ENCODE measurements around the gene ROR1. TPM values are rescaled to one million over a fixed set of nuclear protein-coding genes. Genes with fewer than 3 reads are reported as not detected.

ROR1 gene
- 8.1 and 10.0 TPM in 2 replicates for total RNA-seq (2012; rRNA removed)
- polyA plus RNA-seq (2012; rRNA removed) = 4.4 and 4.5 TPM in 2 replicates
- polyA plus RNA-seq (2012; cell fraction: cytosol; rRNA removed) = 1.6 and 3.2 TPM in 2 replicates
- 1.6 and 2.6 TPM in 2 replicates for polyA plus RNA-seq (2012; cell fraction: nucleus; rRNA removed; ENCODE audit: low replicate concordance)
- Bru-seq, nascent RNA = percentile 89 among the genes with signal in this experiment
- percentile 76 among the genes with signal in this experiment for BruChase-seq, experiment 1, labeled RNA remaining after a 6-hour chase
- BruChase-seq, experiment 2, labeled RNA remaining after a 2-hour chase = percentile 89 among the genes with signal in this experiment
- long read RNA-seq, full-length matches to known transcripts = 1 of 21 reads
- long read RNA-seq, partial matches to known transcripts = 16 of 21 reads
- long read RNA-seq, other reads (novel, unspliced or antisense) = 4 of 21 reads

- no peaks in the 10 kb centered on the region for H3K36me3 ChIP-seq (ENCODE audit: control insufficient read depth, insufficient read depth, low read length)
- peak within 1 kb of the TSS; percentile 79 for H3K27ac ChIP-seq (ENCODE audit: insufficient read depth, low read length)
- no peak within 1 kb of the TSS for H4K8ac ChIP-seq (ENCODE audit: low read depth in 2 of 2, low read length in 2 of 2)
- WGBS, 2 experiments (ENCODE audit: extremely low coverage in 2 of 2, insufficient read length in 1 of 2) = 4% methylated on average over 28 of the region's 99 CpGs; no CpG with 5 or more reads in 1 of the 2 experiments
- H3K9me3 ChIP-seq (ENCODE audit: control insufficient read depth, insufficient read depth, low read length) = no peaks in the 10 kb centered on the region
- H3K4me3 ChIP-seq (ENCODE audit: insufficient read depth, low read depth, low read length) = peak within 1 kb of the TSS; percentile 69
- ATAC-seq (ENCODE audit: low read depth) (peak; percentile 94), DNase-seq (peak; percentile 76)
- H3K4me2 ChIP-seq (ENCODE audit: low read depth, low read length) = peak within 1 kb of the TSS; percentile 95
- H3K27me3 ChIP-seq (ENCODE audit: control insufficient read depth, insufficient read depth, low read length) = peaks cover 8% of the 10 kb centered on the region; the same call in 1 of the 2 replicates
- peak within 1 kb of the TSS; percentile 28; the same call in 1 of the 2 replicates for H3K4ac ChIP-seq (ENCODE audit: low read depth, low read length)
- peak within 1 kb of the TSS; percentile 31 for H2AK9ac ChIP-seq (replicated peaks; ENCODE audit: low read depth, low read length, poor library complexity)
- H4K20me1 ChIP-seq (ENCODE audit: insufficient read depth, low read length) = no peaks in the 10 kb centered on the region
- H2BK15ac ChIP-seq (ENCODE audit: low read depth, low read length) = 0 out of 3 replicates have a peak within 1 kb of the TSS, but pooled peaks have one; percentile 34
- dilution Hi-C loops (cut with HindIII; ENCODE audit: low sequenced_read_pairs, unreplicated experiment) (no loop called here), intact Hi-C loops (cut with micrococcal nuclease) (loop anchor here (1.0 to 2.0 kb wide), 5 partner anchors 81 to 265 kb away; no protein-coding TSS in a partner anchor), in situ Hi-C loops (cut with MboI; ENCODE audit: low sequenced_read_pairs) (loop anchor here (10.0 kb wide), 3 partner anchors 141 to 471 kb away; no protein-coding TSS in a partner anchor)
- H2AFZ ChIP-seq (replicated peaks; ENCODE audit: low read length, poor library complexity) = peak within 1 kb of the TSS; percentile 91
- H4K5ac ChIP-seq (ENCODE audit: low read depth, low read length) = no peak within 1 kb of the TSS; the same call in 1 of the 2 replicates
- peak within 1 kb of the TSS; percentile 49; the same call in 1 of the 2 replicates for H3K23ac ChIP-seq (ENCODE audit: low read depth, low read length)
- peaks cover 9 to 12% of the 10 kb centered on the region in 2 experiments; a peak in 2 of 4 replicates for H3K79me1 ChIP-seq (ENCODE audit: low read depth in 1 of 2, low read length in 2 of 2)
- no peak within 1 kb of the TSS; the same call in 1 of the 2 replicates for H2AK5ac ChIP-seq (ENCODE audit: low read depth, low read length)
- peak within 1 kb of the TSS; percentile 2; the same call in 1 of the 2 replicates for H4K91ac ChIP-seq (ENCODE audit: insufficient read depth, low read depth, low read length)
- H2BK5ac ChIP-seq (ENCODE audit: low read depth, low read length, poor library complexity, severe bottlenecking) = no peak within 1 kb of the TSS
- H3K4me1 ChIP-seq (ENCODE audit: control insufficient read depth, insufficient read depth, low read length) = peaks cover 6% of the 10 kb centered on the region
- peaks cover 2% of the 10 kb centered on the region; the same call in 1 of the 2 replicates for H3K9me1 ChIP-seq (ENCODE audit: insufficient read depth, low read length)
- peak within 1 kb of the TSS; percentile 56; the same call in 1 of the 2 replicates for H3K56ac ChIP-seq (ENCODE audit: extremely low read depth, insufficient read depth, low read length)
- CTCF ChIA-PET = interaction anchor here (0.5 to 1.5 kb wide), 7 partner anchors 20 to 469 kb away, joined by 3 to 7 read pairs (median 3); no protein-coding TSS in a partner anchor
- H3K18ac ChIP-seq (ENCODE audit: low read depth, low read length) = peak within 1 kb of the TSS; percentile 35; the same call in 1 of the 2 replicates
- POLR2A ChIA-PET (ENCODE audit: unreplicated experiment) = no interaction called here
- H3K9ac ChIP-seq (ENCODE audit: low read depth, low read length) = peak within 1 kb of the TSS; percentile 65
- no peak within 1 kb of the TSS for H2BK20ac ChIP-seq (ENCODE audit: low read depth, low read length)
- peak within 1 kb of the TSS; percentile 33; the same call in 1 of the 2 replicates for H3K14ac ChIP-seq (replicated peaks; ENCODE audit: low read depth, low read length)
- TF ChIP-seq RFX5 (IDR thresholded peaks at IDR 0.05; ENCODE audit: low read depth, low read length) (no peak), RAD21 (IDR thresholded peaks at IDR 0.05; ENCODE audit: low read length) (peak; percentile 75), SMC3 (IDR thresholded peaks at IDR 0.05; ENCODE audit: low read depth, low read length) (peak; percentile 66), CTCF (conservative IDR thresholded peaks at IDR 0.05; ENCODE audit: low read depth, low read length) (peak; percentile 70), FOS (IDR thresholded peaks at IDR 0.05; ENCODE audit: low read depth, low read length) (no peak), MXI1 (IDR thresholded peaks at IDR 0.05; ENCODE audit: borderline replicate concordance, low read depth, low read length) (0 out of 2 replicates have a peak, but pooled peaks have one; percentile 24)
- no TSS peak for BruUV-seq (replicated peaks)
- peak within 1 kb of the TSS; percentile 75 for H2BK120ac ChIP-seq (ENCODE audit: low read depth, low read length)
These were observed at the start of gene ROR1 for GRCh38 chr1:63773815-63774616. Gene ROR1, plus strand, starts transcription at chr1:63774017.
